Measurements from ENCODE around the gene PCID2.
A peak's percentile ranks its signal among the peaks of the same experiment; 100 is the strongest.
"Not testable (repeated sequence)": the region's sequence is repeated elsewhere in the genome, so short reads cannot be mapped to it uniquely, and the experiment has no call there.

Gene PCID2

DNA sequence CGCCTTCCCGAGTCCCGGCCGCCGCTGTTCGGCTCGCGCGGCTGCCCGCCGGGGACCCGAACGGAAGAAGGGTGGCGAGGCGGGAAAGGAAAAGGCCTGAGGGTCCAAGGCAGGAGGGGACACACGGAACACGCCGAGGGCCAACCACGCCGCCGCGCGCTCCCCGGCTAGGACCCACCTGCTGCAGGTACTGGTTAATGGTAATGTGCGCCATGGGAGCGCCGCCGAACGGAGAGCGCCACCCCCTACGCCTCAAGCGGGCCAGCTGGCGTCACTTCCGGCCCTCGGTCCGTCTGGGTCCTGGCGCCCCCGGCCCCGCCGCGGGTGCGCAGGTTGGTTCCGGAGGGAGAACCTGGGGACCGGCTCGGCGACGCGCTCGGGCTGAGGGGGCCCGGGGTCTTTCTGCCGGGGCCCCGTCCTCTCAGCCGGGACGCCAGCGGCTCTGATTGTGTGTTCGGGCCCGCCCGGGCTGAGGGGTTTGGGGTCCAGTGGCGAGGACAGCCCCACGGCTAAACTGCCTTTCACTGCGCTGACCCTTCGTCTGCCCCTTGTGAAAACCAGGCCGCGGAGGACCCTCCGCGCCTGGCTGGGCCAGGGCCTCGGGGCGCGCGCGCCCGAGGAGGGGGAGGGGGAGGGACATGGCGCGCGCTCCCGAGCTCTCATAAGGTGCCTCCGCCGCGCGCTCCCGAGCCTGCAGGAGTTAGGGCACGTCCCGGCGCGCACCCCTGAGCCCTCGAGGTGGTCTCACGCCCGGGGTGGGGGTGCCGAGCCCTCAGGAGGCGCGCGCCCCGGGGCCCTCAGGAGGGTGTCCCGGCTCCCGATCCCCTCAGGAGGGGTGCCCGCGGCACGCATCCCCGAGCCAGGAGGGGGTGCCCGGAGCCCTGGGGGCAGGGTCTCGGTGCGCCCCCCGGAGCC, at the start of gene PCID2:
PCID2 (minus strand) TSS at position 249 of the 915 bp plus-strand sequence; CDS start at position 214, 35 bp downstream.
- DNase-seq = peak; percentile 69 to 96 (median 91)
- intact Hi-C loops (cut with DNase I) = loop anchor here (5.0 kb wide), 2 partner anchors 89 to 171 kb away; partner anchors contain the start of gene LAMP1

DNA sequence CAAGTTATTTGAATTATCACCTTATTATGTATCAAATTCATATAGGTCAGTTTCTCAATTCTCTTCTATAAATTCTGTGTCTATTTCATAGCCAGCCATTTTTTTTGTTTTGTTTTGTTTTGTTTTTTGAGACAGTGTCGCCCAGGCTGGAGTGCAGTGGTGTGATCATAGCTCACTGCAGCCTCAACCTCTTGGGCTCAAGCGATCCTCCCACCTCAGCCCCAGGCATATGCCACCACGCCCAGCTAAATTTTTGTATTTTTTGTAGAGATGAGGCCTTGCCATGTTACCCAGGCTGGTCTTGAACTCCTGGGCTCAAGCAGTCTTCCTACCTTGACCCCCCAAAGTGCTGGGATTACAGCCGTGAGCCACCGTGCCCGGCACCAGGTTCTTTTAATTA, 49.4 kb upstream of the PCID2 start:
- DNase-seq; intact Hi-C loops (cut with DNase I): not testable (repeated sequence)

- no peak for DNase-seq
- intact Hi-C loops (cut with DNase I) = no loop called here
These were observed 44.1 kb upstream of the PCID2 start for GRCh38 chr13:113252516-113253095.

DNA sequence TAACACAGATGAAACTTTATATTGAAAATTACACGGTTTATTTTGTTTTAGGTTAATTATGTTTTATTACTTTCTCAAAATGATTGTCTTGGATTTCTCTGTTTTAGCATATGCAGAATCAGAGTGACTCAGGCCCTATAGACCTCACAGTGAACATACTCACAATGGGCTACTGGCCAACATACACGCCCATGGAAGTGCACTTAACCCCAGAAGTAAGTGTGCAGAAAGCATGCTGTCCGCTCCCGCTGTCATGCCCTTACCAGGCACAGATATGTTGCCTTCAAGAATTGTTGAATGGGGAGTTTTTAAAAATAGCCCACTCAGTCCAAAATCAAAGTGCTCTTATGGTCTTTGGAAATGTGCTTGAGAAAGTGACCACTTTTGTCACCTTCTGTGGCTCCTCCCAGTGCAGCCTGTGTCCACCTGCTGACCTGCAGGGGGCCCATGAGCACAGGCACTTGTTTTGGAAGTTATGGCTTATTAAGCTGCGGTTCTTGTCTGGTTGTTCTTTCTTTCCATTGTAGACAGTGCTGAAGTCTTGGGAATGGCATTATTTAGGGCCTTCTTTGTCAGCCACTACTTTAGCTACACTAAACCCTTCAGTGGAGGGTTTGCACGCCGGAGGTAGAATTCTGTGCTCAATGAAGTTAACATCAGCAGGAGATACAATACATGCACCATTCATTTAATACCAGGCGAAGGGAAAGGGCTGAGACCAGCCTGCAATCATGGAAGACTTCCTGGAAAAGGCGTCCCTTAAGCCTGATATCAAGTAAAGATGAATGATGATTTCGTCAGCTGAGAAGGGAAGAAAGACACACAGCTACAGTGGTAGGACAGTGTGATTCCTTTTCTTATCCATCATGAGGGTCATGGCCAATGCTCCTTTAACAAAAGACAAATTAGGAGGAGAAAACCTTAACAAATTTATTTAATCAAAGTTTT, 37.7 kb upstream of the PCID2 start:
- intact Hi-C loops (cut with DNase I) = no loop called here
- no peak for DNase-seq

GRCh38 chr13:113243847-113244246, 35.4 kb upstream of the PCID2 start:
- intact Hi-C loops (cut with DNase I) = no loop called here
- no peak for DNase-seq

GRCh38 chr13:113241623-113242022, 33.2 kb upstream of the PCID2 start:
- intact Hi-C loops (cut with DNase I); DNase-seq: not testable (repeated sequence)

DNA sequence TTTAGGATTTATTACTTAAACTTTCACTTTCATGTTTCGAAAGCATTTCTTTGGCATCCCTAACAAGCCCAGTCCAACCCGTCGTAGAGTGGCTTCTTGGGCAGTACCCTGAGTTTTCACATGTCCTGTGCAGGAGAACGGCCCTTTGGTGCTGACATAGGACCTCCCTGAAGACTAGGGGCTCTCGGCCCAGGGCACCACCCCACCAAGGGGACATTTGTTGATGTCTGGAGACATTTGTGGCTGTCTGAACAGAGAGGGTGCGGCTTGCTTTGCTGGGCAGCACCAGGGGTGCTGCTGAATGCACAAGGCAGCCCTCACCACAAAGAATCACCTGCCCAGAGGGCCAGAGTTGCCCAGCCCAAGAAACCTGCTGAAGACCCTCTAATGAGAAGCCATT, 31.5 kb upstream of the PCID2 start:
- intact Hi-C loops (cut with DNase I) = no loop called here
- no peak for DNase-seq

GRCh38 chr13:113239357-113239756, 30.9 kb upstream of the PCID2 start:
- intact Hi-C loops (cut with DNase I) = no loop called here
- no peak for DNase-seq

DNA sequence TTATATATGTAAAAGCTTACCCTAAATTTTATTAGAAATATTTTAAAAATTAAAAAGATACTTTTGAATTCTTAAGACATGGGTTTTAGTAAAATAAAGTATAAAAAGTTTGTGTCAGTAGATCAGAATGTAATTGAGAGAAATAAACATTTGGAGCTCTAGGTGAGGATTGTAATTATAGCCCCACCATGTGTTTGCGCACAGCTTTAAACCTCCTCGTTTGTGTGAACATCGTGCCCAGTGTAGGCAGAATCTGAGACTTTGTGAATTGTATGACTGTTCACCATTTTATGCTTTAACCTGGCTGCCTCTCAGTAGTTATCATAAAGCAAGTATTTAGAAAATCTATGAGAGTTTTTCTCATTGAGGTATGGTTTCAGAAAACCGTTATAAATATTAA, 30.1 kb upstream of the PCID2 start:
- no peak for DNase-seq

DNA sequence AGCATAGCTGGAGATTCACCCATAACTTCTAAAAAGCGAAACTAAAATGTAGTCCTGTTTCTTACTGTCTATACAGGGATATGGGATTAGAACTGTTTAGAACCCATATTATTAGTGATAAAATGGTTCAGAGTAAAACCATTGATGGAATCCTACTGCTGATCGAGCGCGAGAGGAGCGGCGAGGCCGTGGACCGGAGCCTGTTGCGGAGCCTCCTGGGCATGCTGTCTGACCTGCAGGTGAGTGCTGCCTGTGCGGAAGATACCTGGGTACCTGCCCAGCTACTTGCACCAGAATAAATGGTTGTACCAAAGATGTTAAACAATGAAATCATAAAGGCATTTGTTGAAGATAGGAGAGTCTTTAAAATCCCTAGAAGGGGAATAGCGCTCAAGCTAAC, 24.6 kb upstream of the PCID2 start:
- intact Hi-C loops (cut with DNase I) = no loop called here
- no peak for DNase-seq

More for the DNA sequence above, 30.1 kb upstream of the PCID2 start:
- intact Hi-C loops (cut with DNase I) = no loop called here

DNA sequence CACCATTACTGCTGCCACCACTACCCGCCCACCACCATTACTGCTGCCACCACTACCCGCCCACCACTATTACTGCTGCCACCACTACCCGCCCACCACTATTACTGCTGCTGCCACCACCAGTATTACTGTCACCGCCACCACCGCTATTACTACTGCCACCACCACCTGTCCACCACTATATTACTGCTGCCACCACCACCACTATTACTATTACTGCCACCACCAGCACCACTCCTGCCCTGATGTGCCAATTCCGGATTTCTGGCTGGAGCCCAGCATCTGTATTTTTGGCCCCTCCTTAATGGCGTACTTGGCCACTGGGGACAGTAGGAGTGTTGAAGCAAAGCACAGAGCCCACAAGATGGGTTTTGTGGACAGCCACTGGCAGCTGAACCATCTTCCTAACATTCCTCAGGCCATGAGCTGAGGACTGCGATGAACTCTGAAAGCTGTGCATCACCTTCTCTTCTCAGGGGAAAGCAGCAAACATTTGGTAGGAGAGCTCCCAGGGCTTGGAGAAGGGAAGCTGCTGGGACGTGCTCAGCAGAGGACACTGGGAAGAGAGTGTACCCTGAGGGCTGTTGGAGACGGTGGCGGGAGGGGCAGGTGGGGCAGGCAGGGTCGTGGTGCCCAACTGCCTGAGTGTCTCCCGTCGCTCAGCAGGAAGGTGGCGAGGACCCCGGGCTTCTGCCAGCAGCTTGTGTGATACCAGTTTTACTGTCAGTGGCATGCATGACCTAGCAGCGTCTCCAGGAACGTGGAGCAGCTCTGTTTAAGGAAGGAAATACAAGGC, 23.9 kb upstream of the PCID2 start:
- intact Hi-C loops (cut with DNase I) = no loop called here
- no peak for DNase-seq

DNA sequence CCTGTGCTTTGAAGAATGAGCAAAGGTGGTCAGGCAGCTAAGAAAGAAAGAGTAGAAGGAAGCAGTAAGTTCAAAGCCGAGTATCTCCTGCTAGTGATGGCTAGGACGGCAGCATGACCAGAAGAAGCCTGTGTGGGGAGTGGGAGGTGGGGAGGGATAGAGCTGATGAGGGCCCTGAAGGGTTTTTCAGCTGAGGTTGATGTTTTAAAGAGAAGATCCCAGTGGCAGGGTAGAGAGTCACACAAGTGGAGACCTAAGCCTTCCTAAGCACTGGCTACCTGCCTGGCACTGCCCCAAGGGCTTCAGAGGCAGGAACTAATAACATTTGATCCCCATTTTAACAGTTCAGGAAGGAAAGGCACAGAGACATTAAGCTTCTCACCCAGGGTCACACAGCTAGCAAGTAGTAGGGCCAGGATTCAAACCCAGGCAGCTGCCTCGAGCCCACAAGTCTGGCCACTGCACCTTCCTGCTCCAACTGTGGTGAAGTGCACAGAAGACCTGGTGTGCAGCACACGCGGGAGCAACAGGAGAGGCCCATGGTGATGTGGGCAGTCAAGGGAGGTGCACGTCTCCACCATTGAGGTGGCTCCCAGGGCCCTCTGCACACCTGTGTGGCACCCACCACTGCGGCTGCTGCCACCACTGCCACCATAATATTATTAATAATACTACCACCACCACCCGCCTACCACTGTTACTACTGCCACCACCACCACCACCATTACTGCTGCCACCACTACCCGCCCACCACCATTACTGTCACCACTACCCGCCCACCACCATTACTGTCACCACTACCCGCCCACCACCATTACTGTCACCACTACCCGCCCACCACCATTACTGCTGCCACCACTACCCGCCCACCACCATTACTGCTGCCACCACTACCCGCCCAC, 23.1 kb upstream of the PCID2 start:
- intact Hi-C loops (cut with DNase I) = no loop called here
- peak in 1 of 42 donors; percentile 50 for DNase-seq

DNA sequence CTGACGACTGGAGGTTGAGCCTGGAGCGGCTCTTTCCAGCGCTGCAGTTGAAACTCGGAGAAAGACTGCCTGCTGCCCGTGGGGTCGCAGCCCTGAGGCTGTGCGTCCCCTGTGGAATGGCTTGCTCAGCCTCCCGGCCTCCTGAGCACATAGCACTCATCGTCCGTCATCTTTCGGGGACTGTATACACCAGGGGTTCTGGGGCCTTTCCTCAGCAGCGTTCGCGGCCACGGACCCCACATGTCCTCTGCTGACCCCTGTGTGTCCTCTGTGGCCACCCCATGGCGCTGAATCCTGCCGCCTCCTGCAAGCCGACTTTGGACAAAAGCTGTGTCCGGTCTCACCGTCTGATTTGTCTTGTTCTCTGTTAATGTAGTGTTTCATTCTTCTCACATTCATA, 21.3 kb upstream of the PCID2 start:
- DNase-seq = no peak
- intact Hi-C loops (cut with DNase I) = no loop called here

- DNase-seq = no peak
- intact Hi-C loops (cut with DNase I) = no loop called here
These were observed 20.7 kb upstream of the PCID2 start for GRCh38 chr13:113229161-113229560.

DNA sequence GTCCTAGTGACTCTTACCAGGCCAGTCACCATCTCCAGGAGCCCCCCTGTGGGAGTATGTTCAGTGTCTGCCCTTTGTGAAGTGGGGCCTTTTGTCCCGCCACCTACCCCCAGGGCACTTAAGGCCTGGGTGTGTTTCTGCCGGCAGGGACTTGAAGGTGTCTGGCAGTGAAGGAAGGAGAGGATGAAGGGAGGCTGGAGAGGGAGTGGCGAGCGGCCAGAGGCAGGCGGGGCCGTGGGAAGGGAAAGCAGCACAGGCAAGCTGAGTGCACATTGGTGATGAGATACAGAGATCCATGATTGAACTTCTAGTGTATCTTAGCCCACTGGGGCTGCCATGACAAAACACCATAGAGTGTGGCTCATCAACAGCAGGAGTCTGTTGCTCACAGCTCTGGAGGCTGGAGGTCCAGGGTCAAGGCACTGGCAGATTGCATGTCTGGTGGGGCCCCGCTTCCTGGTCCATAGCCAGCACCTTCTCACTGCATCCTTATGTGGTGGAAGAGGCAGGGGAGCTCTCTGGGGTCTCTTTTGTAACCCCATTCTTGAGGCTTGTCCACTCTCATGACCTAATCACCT, 18.5 kb upstream of the PCID2 start:
- intact Hi-C loops (cut with DNase I) = no loop called here
- no peak for DNase-seq

GRCh38 chr13:113225515-113225914, 17.0 kb upstream of the PCID2 start:
- intact Hi-C loops (cut with DNase I) = no loop called here
- no peak for DNase-seq

GRCh38 chr13:113224486-113224885, 16.0 kb upstream of the PCID2 start:
- intact Hi-C loops (cut with DNase I) = no loop called here
- DNase-seq = no peak
